8988T (cell line): ENCODE results near the gene TMEM145.

ENCODE experiments used
- DNase-seq: peaks from one replicate; pipeline ENCODE4 v3.0.0; 2011

Gene TMEM145

DNA sequence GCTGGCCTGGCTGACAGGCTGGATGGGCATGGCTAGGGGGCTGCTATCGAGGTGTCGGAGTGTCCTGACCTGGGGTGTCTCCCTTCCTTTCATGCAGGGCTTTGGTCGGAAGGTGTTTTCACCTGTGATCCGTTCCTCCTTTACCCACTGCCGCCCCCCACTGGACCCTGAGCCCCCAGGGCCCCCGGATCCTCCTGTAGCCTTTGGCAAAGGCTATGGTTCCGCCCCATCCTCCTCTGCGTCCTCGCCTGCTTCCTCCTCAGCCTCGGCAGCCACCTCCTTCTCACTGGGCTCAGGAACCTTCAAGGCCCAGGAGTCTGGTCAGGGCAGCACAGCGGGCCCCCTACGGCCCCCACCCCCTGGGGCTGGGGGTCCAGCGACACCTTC is 23.0 kb upstream of the TMEM145 start:
- no peak for DNase-seq

DNA sequence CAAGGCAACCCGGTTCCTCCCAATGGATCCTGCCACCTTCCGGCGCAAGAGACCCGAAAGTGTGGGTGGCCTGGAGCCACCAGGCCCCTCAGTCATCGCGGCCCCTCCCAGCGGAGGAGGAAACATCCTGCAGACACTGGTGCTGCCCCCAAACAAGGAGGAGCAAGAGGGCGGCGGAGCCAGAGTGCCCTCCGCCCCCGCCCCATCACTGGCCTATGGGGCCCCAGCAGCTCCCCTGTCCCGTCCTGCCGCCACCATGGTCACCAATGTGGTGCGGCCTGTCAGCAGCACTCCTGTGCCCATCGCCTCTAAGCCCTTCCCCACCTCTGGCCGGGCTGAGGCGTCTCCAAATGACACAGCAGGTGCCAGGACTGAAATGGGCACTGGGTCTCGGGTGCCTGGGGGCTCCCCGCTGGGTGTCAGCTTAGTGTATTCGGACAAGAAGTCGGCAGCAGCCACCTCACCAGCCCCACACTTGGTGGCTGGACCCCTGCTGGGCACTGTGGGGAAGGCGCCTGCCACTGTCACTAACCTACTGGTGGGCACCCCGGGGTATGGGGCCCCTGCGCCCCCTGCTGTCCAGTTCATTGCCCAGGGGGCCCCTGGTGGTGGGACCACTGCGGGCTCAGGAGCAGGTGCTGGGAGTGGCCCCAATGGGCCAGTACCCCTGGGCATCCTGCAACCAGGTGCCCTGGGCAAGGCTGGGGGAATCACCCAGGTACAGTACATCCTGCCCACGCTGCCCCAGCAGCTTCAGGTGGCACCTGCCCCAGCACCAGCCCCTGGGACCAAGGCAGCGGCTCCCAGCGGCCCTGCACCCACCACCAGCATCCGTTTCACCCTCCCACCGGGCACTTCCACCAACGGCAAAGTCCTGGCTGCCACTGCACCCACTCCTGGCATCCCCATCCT is 22.3 kb upstream of the TMEM145 start:
- peak; percentile 81 for DNase-seq

DNA sequence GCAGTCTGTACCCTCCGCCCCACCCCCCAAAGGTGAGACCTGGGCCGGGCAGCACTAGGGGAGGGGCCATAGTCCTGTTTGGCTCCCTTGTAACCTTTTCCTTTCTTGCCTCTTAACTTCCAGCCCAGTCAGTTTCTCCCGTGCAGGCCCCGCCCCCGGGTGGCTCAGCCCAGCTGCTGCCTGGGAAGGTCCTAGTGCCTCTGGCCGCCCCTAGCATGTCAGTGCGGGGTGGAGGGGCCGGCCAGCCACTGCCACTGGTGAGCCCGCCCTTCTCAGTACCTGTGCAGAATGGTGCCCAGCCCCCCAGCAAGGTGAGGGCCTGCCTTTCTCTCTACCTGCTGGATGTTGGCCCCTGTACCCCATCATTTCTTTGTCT is 21.7 kb upstream of the TMEM145 start:
- DNase-seq = no peak

DNA sequence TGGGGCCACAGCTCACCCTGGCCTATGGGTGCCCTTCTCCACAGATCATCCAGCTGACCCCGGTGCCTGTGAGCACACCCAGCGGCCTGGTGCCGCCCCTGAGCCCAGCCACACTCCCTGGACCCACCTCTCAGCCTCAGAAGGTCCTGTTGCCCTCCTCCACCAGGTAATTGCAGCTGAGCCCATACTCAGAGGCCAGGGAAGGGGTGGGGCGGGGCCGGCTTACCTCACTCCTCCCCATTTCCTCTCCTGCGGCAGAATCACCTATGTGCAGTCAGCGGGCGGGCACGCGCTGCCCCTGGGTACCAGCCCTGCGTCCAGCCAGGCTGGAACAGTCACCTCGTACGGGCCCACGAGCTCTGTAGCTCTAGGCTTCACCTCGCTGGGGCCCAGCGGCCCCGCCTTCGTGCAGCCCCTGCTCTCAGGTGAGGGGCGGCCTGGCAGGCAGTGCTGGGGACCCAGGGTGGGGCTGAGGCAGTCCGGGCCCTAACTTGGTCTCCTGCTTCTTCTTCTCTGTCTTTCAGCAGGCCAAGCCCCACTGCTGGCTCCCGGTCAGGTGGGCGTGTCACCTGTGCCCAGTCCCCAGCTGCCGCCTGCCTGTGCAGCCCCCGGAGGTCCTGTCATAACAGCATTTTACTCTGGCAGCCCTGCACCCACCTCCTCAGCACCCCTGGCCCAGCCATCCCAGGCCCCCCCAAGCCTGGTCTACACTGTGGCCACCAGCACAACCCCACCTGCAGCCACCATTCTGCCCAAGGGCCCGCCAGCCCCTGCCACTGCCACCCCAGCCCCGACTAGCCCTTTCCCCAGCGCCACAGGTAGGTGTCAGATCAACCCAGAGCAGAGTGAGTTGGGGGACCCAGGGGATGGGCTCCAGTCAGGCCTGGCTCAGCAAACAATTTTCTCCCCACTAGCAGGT is 20.8 kb upstream of the TMEM145 start:
- no peak for DNase-seq

DNA sequence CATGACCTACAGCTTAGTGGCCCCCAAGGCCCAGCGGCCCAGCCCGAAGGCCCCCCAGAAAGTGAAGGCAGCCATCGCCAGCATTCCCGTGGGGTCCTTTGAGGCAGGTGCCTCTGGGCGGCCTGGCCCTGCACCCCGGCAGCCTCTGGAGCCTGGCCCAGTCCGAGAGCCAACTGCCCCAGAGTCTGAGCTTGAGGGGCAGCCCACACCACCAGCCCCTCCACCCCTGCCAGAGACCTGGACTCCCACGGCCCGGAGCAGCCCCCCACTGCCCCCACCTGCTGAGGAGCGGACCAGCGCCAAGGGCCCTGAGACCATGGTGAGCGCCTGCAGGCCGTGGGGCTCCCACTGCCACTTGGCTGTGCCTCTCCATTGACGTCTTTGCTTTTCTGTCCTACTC is 20.1 kb upstream of the TMEM145 start:
- DNase-seq = no peak

DNA sequence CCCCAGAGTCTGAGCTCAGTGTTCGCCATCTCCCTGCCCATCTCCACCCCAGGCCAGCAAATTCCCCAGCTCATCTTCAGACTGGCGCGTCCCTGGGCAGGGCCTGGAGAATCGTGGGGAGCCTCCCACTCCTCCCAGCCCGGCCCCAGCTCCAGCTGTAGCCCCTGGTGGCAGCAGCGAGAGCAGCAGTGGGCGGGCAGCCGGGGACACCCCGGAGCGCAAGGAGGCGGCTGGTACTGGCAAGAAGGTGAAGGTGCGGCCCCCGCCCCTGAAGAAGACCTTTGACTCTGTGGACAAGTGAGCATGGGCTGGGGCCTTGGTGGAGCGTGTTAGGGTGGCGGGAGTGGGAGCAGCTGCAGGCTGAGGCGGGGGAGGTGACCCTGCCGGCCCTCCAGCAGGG is 19.6 kb upstream of the TMEM145 start:
- no peak for DNase-seq

DNA sequence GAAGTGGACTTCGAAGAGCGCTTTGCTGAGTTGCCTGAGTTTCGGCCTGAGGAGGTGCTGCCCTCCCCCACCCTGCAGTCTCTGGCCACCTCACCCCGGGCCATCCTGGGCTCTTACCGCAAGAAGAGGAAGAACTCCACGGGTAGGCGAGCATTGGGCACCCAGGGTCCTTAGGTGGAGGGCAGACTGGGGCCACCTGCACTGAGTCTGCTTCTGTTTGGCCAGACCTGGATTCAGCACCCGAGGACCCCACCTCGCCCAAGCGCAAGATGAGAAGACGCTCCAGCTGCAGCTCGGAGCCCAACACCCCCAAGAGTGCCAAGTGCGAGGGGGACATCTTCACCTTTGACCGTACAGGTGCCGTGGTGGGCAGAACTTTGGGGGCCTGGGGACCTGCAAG is 19.2 kb upstream of the TMEM145 start:
- DNase-seq = no peak

DNA sequence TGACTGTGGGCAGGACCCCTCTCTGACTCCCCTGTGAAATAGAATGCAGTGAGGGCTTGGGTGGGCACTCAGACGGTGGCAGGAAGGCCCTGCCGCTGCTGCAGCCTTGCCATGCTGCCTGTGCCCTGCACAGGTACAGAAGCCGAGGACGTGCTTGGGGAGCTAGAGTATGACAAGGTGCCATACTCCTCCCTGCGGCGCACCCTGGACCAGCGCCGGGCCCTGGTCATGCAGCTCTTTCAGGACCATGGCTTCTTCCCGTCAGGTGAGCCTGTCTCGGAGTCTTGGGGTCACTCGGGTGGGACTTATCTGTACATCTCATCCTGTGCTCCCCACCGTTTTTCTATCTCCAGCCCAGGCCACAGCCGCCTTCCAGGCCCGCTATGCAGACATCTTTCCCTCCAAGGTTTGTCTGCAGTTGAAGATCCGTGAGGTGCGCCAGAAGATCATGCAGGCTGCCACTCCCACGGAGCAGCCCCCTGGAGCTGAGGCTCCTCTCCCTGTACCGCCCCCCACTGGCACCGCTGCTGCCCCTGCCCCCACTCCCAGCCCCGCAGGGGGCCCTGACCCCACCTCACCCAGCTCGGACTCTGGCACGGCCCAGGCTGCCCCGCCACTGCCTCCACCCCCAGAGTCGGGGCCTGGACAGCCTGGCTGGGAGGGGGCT is 18.5 kb upstream of the TMEM145 start:
- DNase-seq = no peak

DNA sequence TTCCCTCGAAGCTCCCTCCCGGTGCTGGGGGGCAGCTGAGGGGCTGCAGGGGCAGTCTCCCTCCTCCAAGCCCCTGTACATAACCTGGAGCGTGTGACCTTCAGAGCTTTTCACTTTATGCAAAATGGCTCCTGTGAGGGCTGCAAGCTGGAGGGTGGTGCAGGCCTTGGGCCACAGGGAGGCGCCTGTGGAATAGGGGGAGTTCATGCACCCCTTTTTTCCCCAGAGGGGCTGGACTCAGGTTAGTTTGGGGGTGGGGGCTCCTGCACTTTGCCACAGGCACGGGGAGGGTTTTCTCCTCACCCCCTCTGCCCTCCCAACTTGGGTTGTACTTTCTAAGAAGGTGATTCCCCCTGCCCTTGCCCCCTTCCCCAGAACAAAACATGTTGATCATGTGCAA is 17.8 kb upstream of the TMEM145 start:
- no peak for DNase-seq

DNA sequence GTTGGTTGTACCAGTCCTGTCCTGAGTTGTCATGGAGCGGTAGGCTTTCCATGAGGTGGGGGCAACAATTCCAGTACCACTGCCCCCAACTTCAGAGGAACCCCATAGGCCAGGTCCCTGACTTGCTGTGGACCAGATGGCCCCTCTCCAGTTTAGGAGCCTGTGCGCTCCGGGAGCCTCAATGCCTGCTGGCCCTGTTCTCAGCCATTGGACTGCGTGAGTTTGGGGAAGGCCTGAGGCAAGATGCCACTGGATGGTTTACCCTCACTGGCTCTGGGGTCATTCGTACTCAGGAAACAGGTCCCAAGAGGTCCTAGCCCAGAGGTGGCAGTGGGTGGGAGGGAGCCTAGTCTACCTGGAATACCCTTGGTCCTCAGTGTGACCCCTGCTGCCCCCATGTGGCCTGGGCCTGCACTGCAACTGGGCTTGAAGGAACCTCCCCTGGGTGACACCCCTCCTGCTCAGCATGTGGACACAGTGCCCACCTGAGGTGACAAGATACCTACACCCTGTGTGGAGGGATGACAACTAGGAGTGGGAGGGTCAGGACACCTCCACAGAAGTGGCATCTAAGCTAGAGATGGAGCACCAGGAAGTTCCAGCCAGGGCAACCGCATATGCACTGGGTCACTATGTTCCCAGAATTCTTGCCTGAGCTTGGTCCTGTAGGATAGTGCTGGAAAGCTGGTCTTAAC is 17.1 kb upstream of the TMEM145 start:
- no peak for DNase-seq

DNA sequence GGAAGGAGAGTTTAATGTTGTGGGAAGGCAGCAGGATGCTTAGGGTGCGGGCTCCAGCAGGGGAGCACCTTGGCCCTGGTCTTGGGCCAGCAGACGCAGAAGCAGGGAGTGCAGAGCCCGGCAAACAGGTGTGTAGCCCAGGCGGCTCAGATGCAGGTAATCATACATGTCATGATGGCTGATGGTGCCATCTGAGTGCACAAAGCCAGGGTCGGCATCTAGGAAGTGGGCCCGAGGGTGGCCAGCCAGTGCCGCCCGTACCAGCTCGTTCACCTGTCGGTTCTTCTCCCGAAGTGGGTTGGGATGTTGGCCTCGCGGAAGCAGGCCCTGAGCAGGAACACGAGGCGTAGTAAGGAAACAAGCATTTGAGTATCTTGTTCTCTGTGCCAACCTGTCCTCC is 16.1 kb upstream of the TMEM145 start:
- DNase-seq = no peak

DNA sequence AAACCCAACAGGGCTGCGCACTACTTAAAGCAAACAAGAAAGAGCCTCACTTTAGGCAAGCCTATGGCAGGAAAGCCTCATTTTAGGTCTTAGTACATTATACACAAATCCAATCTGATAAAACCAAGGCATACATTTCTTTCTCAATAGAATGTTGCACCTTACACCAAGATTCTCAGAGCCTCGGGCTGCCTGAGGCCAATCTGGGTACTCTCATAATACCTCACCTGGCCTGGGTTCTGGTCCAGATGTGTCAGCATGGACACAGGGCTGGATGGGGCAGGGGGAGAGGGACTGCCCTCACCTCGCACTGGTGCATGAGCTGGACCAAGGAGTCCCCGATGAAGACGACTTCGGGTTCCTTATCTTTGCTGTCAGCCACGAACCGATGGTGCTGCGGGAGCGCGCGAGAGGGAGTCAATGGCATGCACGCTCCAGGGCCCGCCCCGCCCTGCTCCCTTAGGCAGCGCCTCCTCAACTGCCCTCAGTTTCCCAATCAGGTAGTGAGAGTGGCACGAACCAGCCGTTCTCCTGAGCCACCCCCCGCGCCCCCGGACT is 11.4 kb upstream of the TMEM145 start, which contains the start of gene PRR19:
Gene PRR19, plus strand, starts transcription at position 487 of the 558 bp plus-strand sequence. CDS start 7,453 bp downstream, outside the sequence.
- DNase-seq = no peak

DNA sequence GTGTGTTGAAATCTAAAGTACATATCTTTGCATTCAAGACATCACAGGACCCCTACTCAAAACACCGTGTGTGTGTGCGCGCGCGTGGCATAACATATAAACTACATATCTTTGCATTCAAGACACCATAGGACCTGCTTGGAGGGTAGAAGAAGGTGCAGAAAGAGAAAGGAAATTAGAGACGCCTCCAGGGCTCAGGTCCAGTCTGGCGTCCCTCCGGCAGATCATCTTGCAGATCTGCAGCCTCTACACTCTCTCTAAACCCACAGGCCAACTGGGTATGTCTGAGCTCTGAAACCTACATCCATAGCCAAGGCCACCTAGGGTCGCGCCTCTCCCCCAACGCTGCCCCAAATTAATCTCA is 10.0 kb upstream of the TMEM145 start:
- no peak for DNase-seq

DNA sequence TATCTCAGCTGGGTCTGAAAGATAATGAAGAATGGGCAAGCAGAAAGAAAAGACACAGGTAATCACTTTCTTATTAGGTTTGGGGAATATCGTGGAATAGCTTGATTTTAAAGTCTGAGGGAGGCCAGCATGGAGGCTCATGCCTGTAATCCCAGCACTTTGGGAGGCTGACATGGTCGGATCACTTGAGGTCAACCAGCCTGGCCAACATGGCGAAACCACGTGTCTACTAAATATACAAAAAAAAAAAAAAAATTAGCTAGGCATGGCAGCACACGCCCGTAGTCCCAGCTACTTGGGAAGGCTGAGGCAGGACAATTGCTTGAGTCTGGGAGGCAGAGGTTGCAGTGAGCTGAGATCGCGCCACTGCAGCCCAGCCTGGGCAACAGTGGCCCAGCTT is 9.2 kb upstream of the TMEM145 start:
- DNase-seq = no peak

DNA sequence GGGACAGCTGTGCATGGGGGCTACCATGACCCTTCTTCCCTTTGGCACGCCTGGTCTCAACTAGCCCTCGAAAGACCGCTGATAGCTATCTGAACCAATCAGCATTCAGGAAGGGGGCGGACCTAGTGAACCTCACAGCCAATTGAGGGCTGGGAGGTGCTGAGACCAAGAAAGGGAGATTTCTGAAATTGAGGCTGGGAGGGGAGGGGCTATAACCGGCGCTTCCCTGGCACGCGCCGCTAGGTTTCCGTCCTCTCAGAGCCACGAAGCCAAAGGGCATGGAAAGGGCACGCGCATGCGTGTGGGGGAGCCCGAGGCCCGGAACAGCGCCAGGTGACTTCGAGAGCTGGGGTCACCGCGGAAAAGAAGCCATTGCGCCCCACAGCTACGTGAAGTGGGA is 6.5 kb upstream of the TMEM145 start:
- no peak for DNase-seq

DNA sequence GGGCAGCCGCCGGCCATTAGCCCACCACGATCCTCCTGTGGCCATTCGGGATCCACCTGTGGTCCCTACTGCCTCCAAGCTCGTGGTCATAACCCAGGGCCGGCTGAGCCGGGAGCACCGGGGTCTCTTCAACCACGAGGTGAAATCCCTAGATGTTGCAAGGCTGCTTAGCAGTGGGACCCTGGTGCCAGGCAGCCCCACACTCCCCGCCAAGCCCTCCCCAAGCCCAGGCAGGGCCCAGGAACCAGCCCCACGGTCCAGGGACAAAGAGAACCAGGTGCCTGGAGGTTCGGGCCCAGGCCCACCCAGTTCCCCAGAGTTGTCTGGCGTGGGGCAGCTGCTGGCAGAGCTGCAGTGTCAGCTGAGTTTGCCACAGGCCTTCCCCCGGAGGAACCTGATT is 3.4 kb upstream of the TMEM145 start:
- DNase-seq = no peak

DNA sequence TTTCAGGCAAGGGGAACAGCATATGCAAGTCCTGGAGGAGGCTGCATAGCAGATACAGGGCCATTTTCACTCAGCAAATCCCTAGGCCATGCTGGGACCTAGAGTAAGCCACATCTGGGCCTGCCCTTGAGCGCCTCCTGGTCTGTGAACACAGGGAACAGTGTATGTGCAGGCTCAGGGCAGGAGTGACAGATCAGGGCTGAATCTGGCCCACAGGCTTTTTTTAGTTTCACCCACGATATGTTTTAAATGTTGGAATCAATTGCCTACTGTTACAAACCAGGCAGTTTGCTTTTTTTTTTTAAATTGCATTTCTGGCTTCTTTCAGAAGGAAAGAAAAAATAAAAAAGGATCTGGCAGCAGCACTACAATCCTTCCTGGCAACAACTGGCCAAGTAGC is 1.5 kb upstream of the TMEM145 start:
- DNase-seq = no peak

DNA sequence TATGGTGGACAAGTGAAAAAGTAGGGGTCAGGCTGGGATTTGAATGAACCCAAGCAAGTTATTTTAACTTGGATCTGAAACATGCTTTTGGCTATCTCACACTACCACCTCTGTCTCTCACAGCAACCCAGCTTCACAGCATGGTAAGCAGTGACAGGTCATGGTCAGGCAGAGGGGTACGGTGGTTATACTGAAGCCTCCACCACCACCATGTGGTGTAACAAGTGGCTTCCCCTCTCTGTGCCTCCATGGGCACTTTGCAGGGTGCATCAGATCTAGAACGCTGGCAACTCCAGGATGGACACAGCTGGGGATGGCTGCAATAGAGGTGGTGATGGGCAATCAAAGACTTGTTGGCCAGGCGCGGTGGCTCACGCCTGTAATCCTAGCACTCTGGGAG is 739 bp upstream of the TMEM145 start:
- no peak for DNase-seq

DNA sequence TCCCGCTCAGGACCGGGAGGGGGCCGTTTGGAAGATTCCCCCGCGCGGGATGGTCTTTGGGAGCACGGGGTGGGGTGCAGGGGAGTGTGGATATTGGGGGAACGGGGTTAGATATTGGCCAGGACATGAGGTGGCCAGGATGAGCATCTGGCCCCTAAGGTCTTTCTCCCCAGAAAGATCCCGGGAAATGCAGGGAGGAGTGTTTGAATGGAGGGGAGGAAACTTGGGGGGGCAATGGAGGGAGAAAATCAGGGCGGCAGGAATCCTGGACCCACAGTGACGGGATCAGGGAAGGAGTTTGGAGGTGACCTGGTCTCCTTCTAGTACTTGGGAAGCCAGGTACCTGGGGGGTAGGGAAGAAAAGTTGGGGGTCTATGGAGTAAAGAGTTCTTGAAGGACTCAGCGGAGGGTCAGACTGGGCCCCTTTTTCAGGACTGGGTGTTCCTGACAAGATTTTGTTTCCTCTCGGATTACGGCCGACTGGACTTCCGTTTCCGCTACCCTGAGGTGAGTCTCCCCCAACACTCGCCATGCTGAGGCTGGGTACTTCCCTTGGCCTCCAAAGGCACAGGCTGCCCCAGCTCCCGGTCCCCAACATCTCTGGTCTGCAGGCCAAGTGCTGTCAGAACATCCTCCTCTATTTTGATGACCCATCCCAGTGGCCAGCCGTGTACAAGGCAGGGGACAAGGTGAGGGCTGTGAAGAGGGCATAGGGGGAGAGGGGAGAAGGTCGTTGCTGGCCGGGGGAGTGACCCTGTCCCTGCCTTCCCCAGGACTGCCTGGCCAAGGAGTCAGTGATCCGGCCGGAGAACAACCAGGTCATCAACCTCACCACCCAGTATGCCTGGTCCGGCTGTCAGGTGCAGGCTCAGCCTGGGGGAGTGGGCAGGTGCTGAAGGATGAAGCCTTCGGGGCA is 989 bp downstream of the TMEM145 start:
- DNase-seq = no peak

DNA sequence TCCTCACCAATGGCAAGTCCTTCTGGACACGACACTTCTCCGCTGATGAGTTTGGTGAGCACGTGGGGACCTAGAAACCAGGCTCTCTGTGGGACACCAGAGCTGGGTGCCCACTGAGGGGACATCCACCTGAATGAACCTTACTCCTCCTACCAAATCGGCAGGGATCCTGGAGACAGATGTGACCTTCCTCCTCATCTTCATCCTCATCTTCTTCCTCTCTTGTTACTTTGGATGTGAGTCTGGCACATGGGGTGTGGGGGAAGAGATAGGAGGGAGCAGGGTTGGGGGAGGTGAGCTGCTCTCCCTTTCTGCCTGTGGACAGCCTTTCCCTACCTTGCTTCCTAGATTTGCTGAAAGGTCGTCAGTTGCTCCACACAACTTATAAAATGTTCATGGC is 1.9 kb downstream of the TMEM145 start:
- no peak for DNase-seq
